RWPE1 (cell line): Measurements from ENCODE around the gene BUD23.
"Not testable (repeated sequence)": the region's sequence is repeated elsewhere in the genome, so short reads cannot be mapped to it uniquely, and the experiment has no call there.

Source experiments
- CTCF ChIA-PET: fragments of 350-600 bp; sonication (Branson Sonifier 250); formaldehyde crosslinking; extraction: SDS; loops from one replicate; lab custom pipeline; 2021; lab: Yijun Ruan, JAX
- POLR2A ChIA-PET: fragments of 400-600 bp; formaldehyde crosslinking; extraction: SDS; loops from one replicate; lab custom pipeline; 2020; ENCODE audit warnings: antibody characterized with exemption; ENCODE audit not compliant: low non-redundant PET; lab: Yijun Ruan, JAX
- DNase-seq: peaks from one replicate; pipeline ENCODE4 v3.0.0; 2012; ENCODE audit warnings: low spot score
- H3K27ac ChIP-seq: fragments of 450-650 bp; 2 replicates; pipeline ENCODE4 v1.5.1; 2017
- TF ChIP-seq, protein P1 (sequence below): fragments of 450-650 bp; conservative IDR thresholded peaks from 2 replicates; pipeline ENCODE4 v1.5.1; 2017; ENCODE audit warnings: low read depth, mild to moderate bottlenecking

The BUD23 gene

DNA sequence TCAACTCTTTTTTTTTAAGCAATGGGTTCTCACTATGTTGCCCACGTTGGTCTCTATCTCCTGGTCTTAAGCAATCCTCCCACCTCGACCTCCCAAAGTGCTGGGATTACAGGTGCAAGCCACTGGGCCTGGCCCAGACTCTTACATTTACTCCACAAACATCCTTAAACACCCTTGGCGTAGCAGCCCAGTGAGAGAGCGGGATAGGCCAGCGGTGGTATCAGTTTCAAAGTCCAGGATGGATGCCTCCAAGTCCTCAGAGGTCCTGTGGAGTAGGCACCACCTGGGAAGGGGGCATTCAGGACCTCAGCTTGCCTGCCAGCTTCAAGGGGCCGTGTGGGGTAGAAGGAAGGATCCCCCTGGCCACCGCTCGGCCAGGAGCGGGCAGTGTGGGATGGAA lies 33.8 kb upstream of the BUD23 start:
- no peak for DNase-seq
- ChIA-PET POLR2A (no interaction called here), CTCF (no interaction called here)
- TF ChIP-seq, protein P1, sequence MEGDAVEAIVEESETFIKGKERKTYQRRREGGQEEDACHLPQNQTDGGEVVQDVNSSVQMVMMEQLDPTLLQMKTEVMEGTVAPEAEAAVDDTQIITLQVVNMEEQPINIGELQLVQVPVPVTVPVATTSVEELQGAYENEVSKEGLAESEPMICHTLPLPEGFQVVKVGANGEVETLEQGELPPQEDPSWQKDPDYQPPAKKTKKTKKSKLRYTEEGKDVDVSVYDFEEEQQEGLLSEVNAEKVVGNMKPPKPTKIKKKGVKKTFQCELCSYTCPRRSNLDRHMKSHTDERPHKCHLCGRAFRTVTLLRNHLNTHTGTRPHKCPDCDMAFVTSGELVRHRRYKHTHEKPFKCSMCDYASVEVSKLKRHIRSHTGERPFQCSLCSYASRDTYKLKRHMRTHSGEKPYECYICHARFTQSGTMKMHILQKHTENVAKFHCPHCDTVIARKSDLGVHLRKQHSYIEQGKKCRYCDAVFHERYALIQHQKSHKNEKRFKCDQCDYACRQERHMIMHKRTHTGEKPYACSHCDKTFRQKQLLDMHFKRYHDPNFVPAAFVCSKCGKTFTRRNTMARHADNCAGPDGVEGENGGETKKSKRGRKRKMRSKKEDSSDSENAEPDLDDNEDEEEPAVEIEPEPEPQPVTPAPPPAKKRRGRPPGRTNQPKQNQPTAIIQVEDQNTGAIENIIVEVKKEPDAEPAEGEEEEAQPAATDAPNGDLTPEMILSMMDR, result no peak
- no peak overlapping the region for H3K27ac ChIP-seq

GRCh38 chr7:73650524-73650923 lies 32.9 kb upstream of the BUD23 start:
- ChIA-PET POLR2A (no interaction called here), CTCF (no interaction called here)
- TF ChIP-seq, protein P1, result no peak
- DNase-seq, result no peak
- no peak overlapping the region for H3K27ac ChIP-seq

DNA sequence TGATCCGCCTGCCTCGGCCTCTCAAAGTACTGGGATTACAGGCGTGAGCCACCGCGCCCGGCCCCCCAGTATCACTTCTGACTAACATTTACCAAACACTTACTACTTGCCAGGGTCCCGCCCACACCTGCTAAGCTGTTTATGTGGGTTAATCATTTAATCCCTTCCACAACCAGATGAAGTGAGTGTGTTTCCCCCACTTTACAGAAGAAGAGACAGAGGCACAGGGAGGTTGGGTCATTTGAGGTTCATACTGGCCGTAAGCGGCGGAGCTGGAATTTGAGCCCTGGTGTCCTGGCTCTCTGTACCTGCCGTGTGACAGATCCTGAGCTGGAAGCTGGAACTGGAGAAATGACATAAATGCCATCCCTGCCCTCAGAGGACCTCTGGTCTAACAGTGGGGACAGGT lies 30.9 kb upstream of the BUD23 start:
- no peak overlapping the region for H3K27ac ChIP-seq

DNA sequence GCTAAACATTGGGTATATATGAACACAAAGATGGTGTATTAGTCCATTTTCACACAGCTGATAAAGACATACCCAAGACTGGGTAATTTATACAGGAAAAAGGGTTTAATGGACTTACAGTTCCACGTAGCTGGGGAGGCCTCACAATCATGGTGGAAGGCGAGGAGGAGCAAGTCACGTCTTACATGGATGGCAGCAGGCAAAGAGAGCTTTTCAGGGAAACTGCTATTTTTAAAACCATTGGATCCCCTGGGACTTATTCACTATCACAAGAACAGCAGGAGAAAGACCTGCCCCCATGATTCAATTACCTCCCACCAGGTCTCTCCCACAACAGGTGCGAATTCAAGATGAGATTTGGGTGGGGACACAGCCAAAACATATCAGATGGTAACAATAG lies 28.1 kb upstream of the BUD23 start:
- CTCF ChIA-PET, result interaction anchor here (0.8 kb wide), 1 partner anchor 49 kb away, joined by 3 read pairs; no protein-coding TSS in a partner anchor
- DNase-seq, POLR2A ChIA-PET, H3K27ac ChIP-seq: not testable (repeated sequence)

More for the DNA sequence above, 30.9 kb upstream of the BUD23 start:
- TF ChIP-seq, protein P1, result no peak
- POLR2A ChIA-PET, result interaction anchor here (0.6 kb wide), 1 partner anchor 13 kb away, joined by 6 read pairs; no protein-coding TSS in a partner anchor
- CTCF ChIA-PET, result interaction anchor here (0.7 to 1.8 kb wide), 2 partner anchors 15 to 366 kb away, joined by 3 to 6 read pairs; partner anchors contain the start of gene VPS37D
- no peak for DNase-seq

DNA sequence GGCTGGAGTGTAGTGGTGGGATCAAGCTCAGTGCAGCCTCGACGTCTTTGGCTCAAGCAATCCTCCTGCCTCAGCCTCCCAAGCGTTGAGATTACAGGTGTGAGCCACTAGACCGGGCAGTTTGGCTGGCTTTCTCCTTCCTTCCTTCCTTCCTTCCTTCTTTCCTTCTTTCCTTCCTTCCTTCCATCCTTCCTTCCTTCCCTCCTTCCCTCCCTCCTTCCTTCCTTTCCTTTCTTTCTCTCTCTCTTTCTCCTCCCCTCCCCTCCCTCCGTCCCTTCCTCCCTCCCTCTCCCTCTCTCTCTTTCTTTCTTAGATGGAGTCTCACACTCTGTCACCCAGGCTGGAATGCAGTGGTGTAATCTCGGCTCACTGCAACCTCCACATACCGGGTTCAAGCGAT lies 23.4 kb upstream of the BUD23 start:
- ChIA-PET POLR2A (no interaction called here), CTCF (interaction anchor here (1.0 kb wide), 1 partner anchor 8 kb away, joined by 3 read pairs; no protein-coding TSS in a partner anchor)
- H3K27ac ChIP-seq, result no peak overlapping the region
- no peak for DNase-seq
- TF ChIP-seq, protein P1, result no peak

DNA sequence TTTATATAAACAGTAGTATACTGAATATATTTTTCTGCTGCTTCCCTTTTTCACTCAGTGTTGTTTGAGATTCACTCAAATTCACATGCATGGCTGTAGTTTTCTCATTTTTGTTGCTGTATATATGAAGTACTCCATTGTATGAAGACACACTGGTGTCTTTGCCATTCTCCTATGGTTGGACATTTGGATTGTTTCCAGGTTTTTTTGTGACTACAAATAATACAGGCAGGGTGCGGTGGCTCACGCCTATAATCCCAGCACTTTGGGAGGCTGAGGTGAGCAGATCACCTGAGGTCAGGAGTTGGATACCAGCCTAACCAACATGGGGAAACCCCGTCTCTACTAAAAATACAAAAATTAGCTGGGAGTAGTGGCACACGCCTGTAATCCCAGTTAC lies 22.8 kb upstream of the BUD23 start:
- POLR2A ChIA-PET, CTCF ChIA-PET, DNase-seq, H3K27ac ChIP-seq: not testable (repeated sequence)

DNA sequence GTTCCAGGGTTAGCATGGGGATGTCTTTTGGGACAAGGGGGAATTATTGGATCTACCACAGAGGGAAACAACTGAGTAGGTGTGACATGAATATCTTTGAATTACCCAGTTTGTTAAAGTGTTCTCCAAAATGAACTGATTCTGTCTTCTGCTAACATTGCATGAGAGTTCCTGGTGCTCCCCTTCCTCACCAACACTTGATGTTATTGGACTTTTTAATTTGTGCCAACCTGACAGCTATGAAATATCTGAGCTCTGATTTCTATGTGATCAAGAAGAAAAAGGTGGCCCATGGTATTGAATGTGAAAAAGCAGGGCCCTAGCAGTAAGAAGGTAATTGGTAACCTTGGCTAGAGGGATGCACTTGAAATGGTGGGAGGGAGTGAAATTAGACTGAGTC lies 20.4 kb upstream of the BUD23 start:
- TF ChIP-seq, protein P1, result no peak
- CTCF ChIA-PET, result no interaction called here
- no peak for DNase-seq
- POLR2A ChIA-PET, result interaction anchor here (0.7 kb wide), 1 partner anchor 115 kb away, joined by 8 read pairs; no protein-coding TSS in a partner anchor
- H3K27ac ChIP-seq, result no peak overlapping the region
